ENCODE data around the gene LHX2.

LHX2 gene

GRCh38 chr9:123997665-123998277 is 13.8 kb upstream of the LHX2 start:
- Histone ChIP-seq H4K20me1 (ENCODE audit: insufficient read depth, low read length) (no peaks in the 10 kb centered on the region), H2AFZ (ENCODE audit: low read length) (peak overlapping the region; percentile 81), H3K4me3 (ENCODE audit: low read length) (peak overlapping the region; percentile 33), H3K27me3 (replicated peaks; ENCODE audit: insufficient read depth, low read length) (peaks cover 50% of the 10 kb centered on the region), H3K27ac (ENCODE audit: low read length) (peak overlapping the region; percentile 65; the same call in 1 of the 2 replicates), H3K36me3 (replicated peaks; ENCODE audit: insufficient read depth, low read length) (no peaks in the 10 kb centered on the region), H3K9ac (ENCODE audit: low read length) (no peak overlapping the region), H3K4me2 (ENCODE audit: low read depth, low read length) (peak overlapping the region; percentile 79), H3F3A (ENCODE audit: insufficient read depth, low read length) (peaks cover 14% of the 10 kb centered on the region), H3K79me2 (ENCODE audit: low read length) (no peaks in the 10 kb centered on the region), H3K9me3 (replicated peaks; ENCODE audit: insufficient read depth, low read length) (no peaks in the 10 kb centered on the region), H3K4me1 (ENCODE audit: low read length) (peaks cover 23% of the 10 kb centered on the region), H3K9me2 (replicated peaks; ENCODE audit: insufficient read depth, low read length) (no peaks in the 10 kb centered on the region)
- TF ChIP-seq CTCF (IDR thresholded peaks at IDR 0.05; ENCODE audit: low read length) (no peak), EZH2 (optimal IDR thresholded peaks at IDR 0.05; ENCODE audit: low read depth, low read length) (no peak), EZH2phosphoT487 (IDR thresholded peaks at IDR 0.05; ENCODE audit: low read length) (no peak)
- DNase-seq = peak; percentile 62

GRCh38 chr9:123998278-123998925 is 13.2 kb upstream of the LHX2 start:
- Histone ChIP-seq H2AFZ (ENCODE audit: low read length) (peak overlapping the region; percentile 81; the same call in 1 of the 2 replicates), H3F3A (ENCODE audit: insufficient read depth, low read length) (peaks cover 14% of the 10 kb centered on the region), H3K27ac (ENCODE audit: low read length) (no peak overlapping the region), H3K9me2 (replicated peaks; ENCODE audit: insufficient read depth, low read length) (no peaks in the 10 kb centered on the region), H3K4me3 (ENCODE audit: low read length) (peak overlapping the region; percentile 57; the same call in 1 of the 2 replicates), H3K4me2 (ENCODE audit: low read depth, low read length) (peak overlapping the region; percentile 79), H3K36me3 (replicated peaks; ENCODE audit: insufficient read depth, low read length) (no peaks in the 10 kb centered on the region), H3K79me2 (ENCODE audit: low read length) (no peaks in the 10 kb centered on the region), H3K9ac (ENCODE audit: low read length) (no peak overlapping the region), H3K9me3 (replicated peaks; ENCODE audit: insufficient read depth, low read length) (no peaks in the 10 kb centered on the region), H3K4me1 (ENCODE audit: low read length) (peaks cover 23% of the 10 kb centered on the region), H3K27me3 (replicated peaks; ENCODE audit: insufficient read depth, low read length) (peaks cover 56% of the 10 kb centered on the region), H4K20me1 (ENCODE audit: insufficient read depth, low read length) (no peaks in the 10 kb centered on the region)
- TF ChIP-seq EZH2phosphoT487 (IDR thresholded peaks at IDR 0.05; ENCODE audit: low read length) = no peak
- TF ChIP-seq CTCF (IDR thresholded peaks at IDR 0.05; ENCODE audit: low read length) = no peak
- TF ChIP-seq EZH2 (optimal IDR thresholded peaks at IDR 0.05; ENCODE audit: low read depth, low read length) = no peak
- no peak for DNase-seq

- no peak overlapping the region for H3K9ac ChIP-seq (ENCODE audit: low read length)
- peaks cover 23% of the 10 kb centered on the region for H3K4me1 ChIP-seq (ENCODE audit: low read length)
- no peak for DNase-seq
- no peaks in the 10 kb centered on the region for H3K9me2 ChIP-seq (replicated peaks; ENCODE audit: insufficient read depth, low read length)
- H3F3A ChIP-seq (ENCODE audit: insufficient read depth, low read length) = peaks cover 14% of the 10 kb centered on the region
- peak overlapping the region; percentile 74 for H2AFZ ChIP-seq (ENCODE audit: low read length)
- H3K79me2 ChIP-seq (ENCODE audit: low read length) = no peaks in the 10 kb centered on the region
- no peaks in the 10 kb centered on the region for H3K36me3 ChIP-seq (replicated peaks; ENCODE audit: insufficient read depth, low read length)
- H3K27ac ChIP-seq (ENCODE audit: low read length) = no peak overlapping the region
- peak overlapping the region; percentile 57 for H3K4me3 ChIP-seq (ENCODE audit: low read length)
- H3K4me2 ChIP-seq (ENCODE audit: low read depth, low read length) = peak overlapping the region; percentile 82
- H3K27me3 ChIP-seq (replicated peaks; ENCODE audit: insufficient read depth, low read length) = peaks cover 59% of the 10 kb centered on the region
- H4K20me1 ChIP-seq (ENCODE audit: insufficient read depth, low read length) = no peaks in the 10 kb centered on the region
- TF ChIP-seq EZH2phosphoT487 (IDR thresholded peaks at IDR 0.05; ENCODE audit: low read length) (no peak), CTCF (IDR thresholded peaks at IDR 0.05; ENCODE audit: low read length) (no peak), EZH2 (optimal IDR thresholded peaks at IDR 0.05; ENCODE audit: low read depth, low read length) (no peak)
- no peaks in the 10 kb centered on the region for H3K9me3 ChIP-seq (replicated peaks; ENCODE audit: insufficient read depth, low read length)
Measured at GRCh38 chr9:123998970-123999621, 12.5 kb upstream of the LHX2 start.
